GM19025 (cell line): ENCODE data around the gene PDZD7.
A peak's percentile ranks its signal among the peaks of the same experiment; 100 is the strongest.
"Not testable (repeated sequence)": the region's sequence is repeated elsewhere in the genome, so short reads cannot be mapped to it uniquely, and the experiment has no call there.

Source experiments
- ATAC-seq: cut with Tn5 transposase; IDR thresholded peaks from one replicate; pipeline ENCODE4 v1.9.1; 2021; ENCODE audit warnings: mild to moderate bottlenecking, low read depth, moderate library complexity; ENCODE audit not compliant: unreplicated experiment

Gene PDZD7

GRCh38 chr10:100986952-100987684, 43.8 kb downstream of the PDZD7 start, which contains the start of the genes MRPL43 and TWNK:
TSS of gene MRPL43 (minus strand) at chr10:100987497. CDS start at chr10:100987443, 54 bp downstream.
TSS of gene TWNK (plus strand) at chr10:100987543. CDS start at chr10:100988211, 668 bp downstream.
- ATAC-seq, result peak; percentile 84

GRCh38 chr10:100986623-100986951, 44.3 kb downstream of the PDZD7 start:
- no peak for ATAC-seq

- ATAC-seq, result no peak
These were observed 45.6 kb downstream of the PDZD7 start for GRCh38 chr10:100985336-100985735.

- ATAC-seq, result no peak
These were observed 46.2 kb downstream of the PDZD7 start for GRCh38 chr10:100984672-100985177.

GRCh38 chr10:100983868-100984671, 46.9 kb downstream of the PDZD7 start:
- ATAC-seq, result no peak

GRCh38 chr10:100982916-100983830, 47.8 kb downstream of the PDZD7 start:
- ATAC-seq, result no peak

GRCh38 chr10:100981178-100981772, 49.7 kb downstream of the PDZD7 start:
- no peak for ATAC-seq

GRCh38 chr10:100980711-100981110, 50.2 kb downstream of the PDZD7 start:
- no peak for ATAC-seq

- ATAC-seq, result no peak
These were observed 50.6 kb downstream of the PDZD7 start for GRCh38 chr10:100980311-100980710.

GRCh38 chr10:100979791-100980272, 51.1 kb downstream of the PDZD7 start:
- no peak for ATAC-seq

GRCh38 chr10:100978901-100979195, 52.1 kb downstream of the PDZD7 start:
- ATAC-seq, result no peak

- ATAC-seq, result no peak
These were observed 52.6 kb downstream of the PDZD7 start for GRCh38 chr10:100978121-100978900.

- no peak for ATAC-seq
These were observed 53.5 kb downstream of the PDZD7 start for GRCh38 chr10:100977436-100977835.

- ATAC-seq, result no peak
These were observed 54.0 kb downstream of the PDZD7 start for GRCh38 chr10:100976906-100977305.

GRCh38 chr10:100975397-100975796, 55.5 kb downstream of the PDZD7 start:
- ATAC-seq, result not testable (repeated sequence)

GRCh38 chr10:100972904-100973535, 57.9 kb downstream of the PDZD7 start:
- no peak for ATAC-seq

GRCh38 chr10:100972115-100972903, 58.6 kb downstream of the PDZD7 start:
- ATAC-seq, result no peak
